ENCODE measurements around the gene CCDC50. TPM values are rescaled to one million over a fixed set of nuclear protein-coding genes. Genes with fewer than 3 reads are reported as not detected.

CCDC50 gene
- polyA plus RNA-seq, 1 donor (not counting 4 experiments of a cell fraction or from before 2014, with no cell fraction given): 54.8 TPM

DNA sequence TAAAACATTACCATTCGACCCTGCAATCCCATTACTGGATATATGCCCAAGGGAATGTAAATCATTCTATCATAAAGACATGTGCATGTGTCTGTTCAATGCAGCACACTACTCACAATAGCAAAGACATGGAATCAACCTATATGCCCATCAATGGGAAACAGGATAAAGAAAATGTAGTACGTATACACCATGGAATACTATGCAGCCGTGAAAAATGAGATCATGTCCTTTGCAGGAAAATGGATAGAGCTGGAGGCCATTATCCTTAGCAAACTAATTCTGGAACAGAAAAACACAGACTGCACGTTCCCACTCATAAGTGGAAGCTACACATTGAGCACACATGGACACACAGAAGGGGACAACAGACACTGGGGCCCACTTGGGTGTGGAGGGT is 111.3 kb downstream of the CCDC50 start:
- Histone ChIP-seq H3K4me3 (ENCODE audit: control insufficient read depth in 2 of 3, extremely low read depth in 1 of 3, insufficient read depth in 2 of 3, low read depth in 1 of 3, low read length in 3 of 3) (no peak overlapping the region), H3K27me3 (ENCODE audit: control insufficient read depth, extremely low read depth, insufficient read depth, low read length) (no peaks in the 10 kb centered on the region), H3K36me3 (ENCODE audit: control insufficient read depth in 2 of 2, extremely low read depth in 1 of 2, insufficient read depth in 2 of 2, low read length in 2 of 2) (no peaks in the 10 kb centered on the region), H3K4me2 (ENCODE audit: control insufficient read depth, extremely low read depth, insufficient read depth, low read depth, low read length) (no peak overlapping the region), H2AFZ (ENCODE audit: control insufficient read depth, low read length) (no peak overlapping the region), H3K9me1 (ENCODE audit: control insufficient read depth, extremely low read depth, insufficient read depth, low read length) (no peaks in the 10 kb centered on the region), H3K27ac (ENCODE audit: control insufficient read depth, insufficient read depth, low read length) (no peak overlapping the region), H4K20me1 (ENCODE audit: control insufficient read depth, extremely low read depth, insufficient read depth, low read length) (no peaks in the 10 kb centered on the region), H3K9me3 (ENCODE audit: control insufficient read depth, low read depth, low read length) (no peaks in the 10 kb centered on the region), H3K9ac (ENCODE audit: control insufficient read depth, extremely low read depth, insufficient read depth, low read length) (no peak overlapping the region), H3K4me1 (ENCODE audit: control insufficient read depth, extremely low read depth, insufficient read depth, low read length) (no peaks in the 10 kb centered on the region), H3K79me2 (ENCODE audit: control insufficient read depth, insufficient read depth, low read length) (no peaks in the 10 kb centered on the region)
- dilution Hi-C loops (cut with MboI; ENCODE audit: extremely low pct_ligation_motif_present, low sequenced_read_pairs): no loop called here
- DNase-seq (ENCODE audit: low read depth, low spot score) (no peak), FAIRE-seq (no peak)
- no peak for TF ChIP-seq EZH2 (IDR thresholded peaks at IDR 0.05; ENCODE audit: low read length)
- TF ChIP-seq, protein P1, sequence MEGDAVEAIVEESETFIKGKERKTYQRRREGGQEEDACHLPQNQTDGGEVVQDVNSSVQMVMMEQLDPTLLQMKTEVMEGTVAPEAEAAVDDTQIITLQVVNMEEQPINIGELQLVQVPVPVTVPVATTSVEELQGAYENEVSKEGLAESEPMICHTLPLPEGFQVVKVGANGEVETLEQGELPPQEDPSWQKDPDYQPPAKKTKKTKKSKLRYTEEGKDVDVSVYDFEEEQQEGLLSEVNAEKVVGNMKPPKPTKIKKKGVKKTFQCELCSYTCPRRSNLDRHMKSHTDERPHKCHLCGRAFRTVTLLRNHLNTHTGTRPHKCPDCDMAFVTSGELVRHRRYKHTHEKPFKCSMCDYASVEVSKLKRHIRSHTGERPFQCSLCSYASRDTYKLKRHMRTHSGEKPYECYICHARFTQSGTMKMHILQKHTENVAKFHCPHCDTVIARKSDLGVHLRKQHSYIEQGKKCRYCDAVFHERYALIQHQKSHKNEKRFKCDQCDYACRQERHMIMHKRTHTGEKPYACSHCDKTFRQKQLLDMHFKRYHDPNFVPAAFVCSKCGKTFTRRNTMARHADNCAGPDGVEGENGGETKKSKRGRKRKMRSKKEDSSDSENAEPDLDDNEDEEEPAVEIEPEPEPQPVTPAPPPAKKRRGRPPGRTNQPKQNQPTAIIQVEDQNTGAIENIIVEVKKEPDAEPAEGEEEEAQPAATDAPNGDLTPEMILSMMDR (optimal IDR thresholded peaks at IDR 0.05 in 1 of 3, IDR thresholded peaks at IDR 0.05 in 1 of 3, conservative IDR thresholded peaks at IDR 0.05 in 1 of 3; ENCODE audit: extremely low read depth in 1 of 3, insufficient read depth in 2 of 3, low read length in 3 of 3): no peak

DNA sequence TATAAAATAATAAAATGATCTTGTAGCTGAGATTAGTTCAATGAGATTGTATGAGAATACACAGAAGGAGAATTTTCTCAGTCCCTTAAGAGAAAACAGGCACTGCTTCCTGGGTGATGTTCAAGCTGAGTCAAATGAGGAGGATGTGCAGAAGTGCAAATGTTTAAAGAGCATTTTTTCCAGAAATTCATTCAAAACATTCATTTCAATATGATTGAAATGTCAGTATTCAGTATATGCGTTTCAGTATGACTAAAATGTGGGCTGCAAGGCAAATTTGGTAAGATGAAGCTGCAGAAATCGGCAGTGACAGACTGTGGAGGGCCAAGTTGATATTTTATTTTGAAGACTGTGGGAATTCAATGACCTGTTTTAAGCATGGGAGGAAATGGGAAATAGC is 112.5 kb downstream of the CCDC50 start:
- Histone ChIP-seq H4K20me1 (ENCODE audit: control insufficient read depth, extremely low read depth, insufficient read depth, low read length) (no peaks in the 10 kb centered on the region), H3K36me3 (ENCODE audit: control insufficient read depth in 2 of 2, extremely low read depth in 1 of 2, insufficient read depth in 2 of 2, low read length in 2 of 2) (no peaks in the 10 kb centered on the region), H2AFZ (ENCODE audit: control insufficient read depth, low read length) (no peak overlapping the region), H3K9me3 (ENCODE audit: control insufficient read depth, low read depth, low read length) (no peaks in the 10 kb centered on the region), H3K4me3 (ENCODE audit: control insufficient read depth in 2 of 3, extremely low read depth in 1 of 3, insufficient read depth in 2 of 3, low read depth in 1 of 3, low read length in 3 of 3) (no peak overlapping the region), H3K9ac (ENCODE audit: control insufficient read depth, extremely low read depth, insufficient read depth, low read length) (no peak overlapping the region), H3K4me1 (ENCODE audit: control insufficient read depth, extremely low read depth, insufficient read depth, low read length) (no peaks in the 10 kb centered on the region), H3K79me2 (ENCODE audit: control insufficient read depth, insufficient read depth, low read length) (no peaks in the 10 kb centered on the region), H3K4me2 (ENCODE audit: control insufficient read depth, extremely low read depth, insufficient read depth, low read depth, low read length) (no peak overlapping the region), H3K9me1 (ENCODE audit: control insufficient read depth, extremely low read depth, insufficient read depth, low read length) (no peaks in the 10 kb centered on the region), H3K27me3 (ENCODE audit: control insufficient read depth, extremely low read depth, insufficient read depth, low read length) (no peaks in the 10 kb centered on the region), H3K27ac (ENCODE audit: control insufficient read depth, insufficient read depth, low read length) (no peak overlapping the region)
- DNase-seq (ENCODE audit: low read depth, low spot score) (no peak), FAIRE-seq (no peak)
- dilution Hi-C loops (cut with MboI; ENCODE audit: extremely low pct_ligation_motif_present, low sequenced_read_pairs): no loop called here
- TF ChIP-seq EZH2 (IDR thresholded peaks at IDR 0.05; ENCODE audit: low read length): no peak

DNA sequence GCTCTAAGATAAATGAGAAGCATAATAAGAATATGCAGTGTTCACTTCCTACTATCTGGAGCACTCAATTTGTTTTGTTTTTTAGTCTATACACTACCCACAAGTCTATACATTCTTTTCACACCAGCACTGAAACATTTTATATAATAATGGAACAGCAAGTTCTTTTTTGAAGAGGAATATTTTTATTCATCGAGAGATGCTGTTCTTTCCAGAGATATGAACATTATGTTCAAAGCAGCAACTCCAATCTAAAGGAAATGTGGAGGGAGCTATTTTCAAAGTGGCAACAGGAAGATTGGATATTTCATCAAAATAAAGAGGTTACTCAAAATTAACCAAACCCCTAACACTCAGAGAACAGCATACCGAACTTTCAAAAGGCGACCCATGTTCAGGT is 115.4 kb downstream of the CCDC50 start:
- no peak for TF ChIP-seq EZH2 (IDR thresholded peaks at IDR 0.05; ENCODE audit: low read length)
- TF ChIP-seq, protein P1 (optimal IDR thresholded peaks at IDR 0.05 in 1 of 3, IDR thresholded peaks at IDR 0.05 in 1 of 3, conservative IDR thresholded peaks at IDR 0.05 in 1 of 3; ENCODE audit: extremely low read depth in 1 of 3, insufficient read depth in 2 of 3, low read length in 3 of 3): no peak
- H4K20me1 ChIP-seq (ENCODE audit: control insufficient read depth, extremely low read depth, insufficient read depth, low read length): no peaks in the 10 kb centered on the region
- no peak overlapping the region for H3K4me3 ChIP-seq (ENCODE audit: control insufficient read depth in 2 of 3, extremely low read depth in 1 of 3, insufficient read depth in 2 of 3, low read depth in 1 of 3, low read length in 3 of 3)
- H2AFZ ChIP-seq (ENCODE audit: control insufficient read depth, low read length): no peak overlapping the region
- FAIRE-seq (no peak), DNase-seq (ENCODE audit: low read depth, low spot score) (no peak)
- no peaks in the 10 kb centered on the region for H3K9me3 ChIP-seq (ENCODE audit: control insufficient read depth, low read depth, low read length)
- H3K4me2 ChIP-seq (ENCODE audit: control insufficient read depth, extremely low read depth, insufficient read depth, low read depth, low read length): no peak overlapping the region
- dilution Hi-C loops (cut with MboI; ENCODE audit: extremely low pct_ligation_motif_present, low sequenced_read_pairs): no loop called here
- H3K36me3 ChIP-seq (ENCODE audit: control insufficient read depth in 2 of 2, extremely low read depth in 1 of 2, insufficient read depth in 2 of 2, low read length in 2 of 2): no peaks in the 10 kb centered on the region
- no peak overlapping the region for H3K27ac ChIP-seq (ENCODE audit: control insufficient read depth, insufficient read depth, low read length)
- H3K27me3 ChIP-seq (ENCODE audit: control insufficient read depth, extremely low read depth, insufficient read depth, low read length): no peaks in the 10 kb centered on the region
- no peak overlapping the region for H3K9ac ChIP-seq (ENCODE audit: control insufficient read depth, extremely low read depth, insufficient read depth, low read length)
- H3K4me1 ChIP-seq (ENCODE audit: control insufficient read depth, extremely low read depth, insufficient read depth, low read length): no peaks in the 10 kb centered on the region
- no peaks in the 10 kb centered on the region for H3K9me1 ChIP-seq (ENCODE audit: control insufficient read depth, extremely low read depth, insufficient read depth, low read length)
- H3K79me2 ChIP-seq (ENCODE audit: control insufficient read depth, insufficient read depth, low read length): no peaks in the 10 kb centered on the region
